Stimulated activated CD4-positive, alpha-beta T cell treated with anti-CD3 and anti-CD28 coated beads, Interleukin-12 subunit alpha, Interleukin-12 subunit beta, amount 100 ng/mL, for 24 hours (primary cell): ENCODE results near the gene AK1.

Experiments used
- DNase-seq, 2 experiments: peaks; one replicate each; pipeline ENCODE4 v3.0.0-alpha.2; 2020; ENCODE audit warnings: low read depth in 2 of 2

Gene AK1

DNA sequence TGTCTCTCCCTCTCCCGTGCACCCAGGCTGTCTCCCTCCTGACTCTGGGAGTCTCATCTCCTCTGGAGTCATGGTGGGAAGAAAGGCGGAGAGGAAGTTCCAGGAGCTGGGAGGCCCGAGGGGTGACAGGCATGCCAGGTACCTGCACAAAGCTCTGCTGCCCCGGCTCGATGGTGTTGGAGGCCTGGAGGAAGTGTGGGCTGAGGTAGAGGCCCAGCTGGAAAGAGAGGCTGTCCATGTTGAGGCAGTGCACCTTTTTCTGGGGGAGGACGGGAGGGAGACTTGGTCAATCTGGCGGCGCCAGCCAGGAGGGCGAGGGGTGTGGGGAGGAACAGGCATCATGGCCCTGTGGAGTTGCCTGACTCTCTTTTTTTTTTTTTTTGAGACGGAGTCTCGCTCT, 58.9 kb downstream of the AK1 start:
- DNase-seq, result no peak

DNA sequence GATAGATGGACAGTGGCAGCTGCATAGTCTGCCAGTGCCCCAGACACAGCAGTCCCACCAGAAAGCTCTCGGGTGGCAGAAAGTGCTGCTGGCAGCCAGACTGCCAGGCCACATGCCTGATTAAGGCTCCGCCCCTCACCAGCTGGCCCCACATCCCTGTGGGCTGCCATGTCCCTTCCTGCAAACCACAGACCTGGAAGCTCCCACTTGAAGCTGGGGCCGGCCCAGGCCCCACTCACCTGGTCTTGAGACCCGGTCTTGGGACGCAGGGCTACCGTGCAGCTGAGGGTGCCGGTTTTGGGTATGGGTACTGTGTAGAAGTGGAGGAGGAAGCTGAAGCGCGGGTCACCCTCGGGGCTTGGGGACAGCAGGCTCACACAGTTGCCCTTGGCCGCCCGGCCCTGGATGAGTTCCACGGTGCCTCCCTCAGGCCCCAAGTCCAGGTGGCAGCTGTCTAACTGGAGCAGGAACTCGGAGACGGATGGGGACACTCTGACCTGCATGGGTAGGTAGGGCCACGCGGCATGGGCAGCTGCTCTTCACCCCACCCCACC, 59.5 kb downstream of the AK1 start:
- DNase-seq, result no peak

DNA sequence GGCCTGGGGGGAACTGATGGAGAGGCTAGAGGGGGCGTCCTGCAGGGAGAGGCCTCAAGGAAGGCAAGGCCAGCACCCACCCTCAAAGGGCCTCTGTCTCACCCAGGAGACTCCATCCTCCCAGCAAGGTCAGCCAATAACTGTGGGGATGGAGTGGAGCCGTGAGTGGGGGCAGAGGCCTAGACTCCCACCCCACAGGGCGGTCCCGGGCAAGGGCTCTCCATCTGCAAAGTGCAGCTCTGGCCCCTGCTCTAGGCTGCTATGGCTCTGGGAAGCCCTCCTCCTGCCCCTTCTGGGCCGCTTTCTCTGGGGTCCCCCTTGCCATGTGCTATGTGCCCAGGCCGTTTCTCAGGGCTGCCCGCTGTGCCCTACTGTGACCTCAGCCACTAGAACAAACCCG, 60.7 kb downstream of the AK1 start:
- no peak for DNase-seq
